Transverse colon (tissue), 4 donors: ENCODE data around the gene C10orf90.

Experiments
- EP300 ChIP-seq: sonication (generic); formaldehyde crosslinking; IDR thresholded peaks from one replicate; pipeline ENCODE4 v1.6.1; 2017; ENCODE audit warnings: antibody characterized with exemption, low read depth
- POLR2AphosphoS5 ChIP-seq, 3 donors: sonication (generic); formaldehyde crosslinking; IDR thresholded peaks; one replicate each; pipeline ENCODE4 v1.6.1; 2016; ENCODE audit warnings: antibody characterized with exemption in 3 of 3
- TF ChIP-seq, protein P1 (sequence below), 5 experiments: fragments of 200-600 bp in 3 of 5; fragments of 450-650 bp in 2 of 5; sonication (generic) in 3 of 5; IDR thresholded peaks; 1 replicate in 2 of 5; 2 replicates in 3 of 5; pipeline ENCODE4 v1.5.1; 2016 to 2017; ENCODE audit warnings: antibody characterized with exemption in 5 of 5, inconsistent platforms in 3 of 5, mild to moderate bottlenecking in 2 of 5, moderate library complexity in 1 of 5

DNA sequence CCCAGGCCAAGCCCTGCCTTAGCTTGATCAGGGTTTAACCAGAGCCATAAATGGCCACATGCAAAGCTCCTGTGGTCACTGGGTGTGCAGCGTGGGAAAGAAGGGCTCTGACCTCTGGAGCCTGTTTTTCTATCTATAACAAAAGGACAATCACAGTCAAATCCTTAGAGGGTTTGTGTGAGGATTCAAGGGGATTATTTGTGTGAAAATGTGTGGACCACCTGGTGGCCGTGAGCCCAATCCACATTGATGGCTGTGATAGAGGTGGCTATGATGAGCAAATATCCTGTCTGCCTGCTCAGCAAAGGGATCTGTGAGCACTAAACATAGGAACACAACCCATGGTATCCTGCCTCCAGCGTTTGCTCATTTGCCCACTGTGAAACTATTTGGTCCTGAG is 107.1 kb downstream of the C10orf90 start:
- TF ChIP-seq, protein P1, sequence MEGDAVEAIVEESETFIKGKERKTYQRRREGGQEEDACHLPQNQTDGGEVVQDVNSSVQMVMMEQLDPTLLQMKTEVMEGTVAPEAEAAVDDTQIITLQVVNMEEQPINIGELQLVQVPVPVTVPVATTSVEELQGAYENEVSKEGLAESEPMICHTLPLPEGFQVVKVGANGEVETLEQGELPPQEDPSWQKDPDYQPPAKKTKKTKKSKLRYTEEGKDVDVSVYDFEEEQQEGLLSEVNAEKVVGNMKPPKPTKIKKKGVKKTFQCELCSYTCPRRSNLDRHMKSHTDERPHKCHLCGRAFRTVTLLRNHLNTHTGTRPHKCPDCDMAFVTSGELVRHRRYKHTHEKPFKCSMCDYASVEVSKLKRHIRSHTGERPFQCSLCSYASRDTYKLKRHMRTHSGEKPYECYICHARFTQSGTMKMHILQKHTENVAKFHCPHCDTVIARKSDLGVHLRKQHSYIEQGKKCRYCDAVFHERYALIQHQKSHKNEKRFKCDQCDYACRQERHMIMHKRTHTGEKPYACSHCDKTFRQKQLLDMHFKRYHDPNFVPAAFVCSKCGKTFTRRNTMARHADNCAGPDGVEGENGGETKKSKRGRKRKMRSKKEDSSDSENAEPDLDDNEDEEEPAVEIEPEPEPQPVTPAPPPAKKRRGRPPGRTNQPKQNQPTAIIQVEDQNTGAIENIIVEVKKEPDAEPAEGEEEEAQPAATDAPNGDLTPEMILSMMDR (IDR thresholded peaks at IDR 0.05), result no peak
- TF ChIP-seq EP300, result no peak
- TF ChIP-seq POLR2AphosphoS5 (IDR thresholded peaks at IDR 0.05), result no peak
